HEK293T (cell line): ENCODE results near the gene FAM135A.

ENCODE experiments used
- CTCF ChIA-PET: fragments of 350-600 bp; formaldehyde crosslinking; extraction: SDS; loops from one replicate; lab custom pipeline; 2021; ENCODE audit warnings: antibody characterized with exemption, inconsistent platforms; lab: Yijun Ruan, JAX
- POLR2A ChIA-PET: fragments of 350-600 bp; formaldehyde crosslinking; extraction: SDS; loops from one replicate; lab custom pipeline; 2020; ENCODE audit warnings: antibody characterized with exemption, inconsistent platforms; lab: Yijun Ruan, JAX
- DNase-seq: peaks from one replicate; pipeline ENCODE4 v3.0.0; 2012; ENCODE audit warnings: mixed read lengths; ENCODE audit errors: extremely low spot score
- ARNT ChIP-seq: fragments of 450-650 bp; IDR thresholded peaks from 2 replicates; pipeline ENCODE4 v1.6.1; 2017; ENCODE audit warnings: mild to moderate bottlenecking
- BHLHE40 ChIP-seq: fragments of 450-650 bp; IDR thresholded peaks from 2 replicates; pipeline ENCODE4 v1.6.1; 2016; ENCODE audit warnings: mild to moderate bottlenecking, moderate library complexity, borderline replicate concordance
- CTBP1 ChIP-seq: fragments of 450-650 bp; IDR thresholded peaks from 2 replicates; pipeline ENCODE4 v1.6.1; 2016; ENCODE audit warnings: borderline replicate concordance
- ELF4 ChIP-seq: fragments of 450-650 bp; IDR thresholded peaks from 2 replicates; pipeline ENCODE4 v1.6.1; 2017; ENCODE audit warnings: antibody characterized with exemption
- FOXA1 ChIP-seq: fragments of 450-650 bp; IDR thresholded peaks from 2 replicates; pipeline ENCODE4 v1.6.1; 2016; ENCODE audit warnings: mild to moderate bottlenecking
- FOXK2 ChIP-seq: fragments of 450-650 bp; IDR thresholded peaks from 2 replicates; pipeline ENCODE4 v1.6.1; 2016; ENCODE audit warnings: mild to moderate bottlenecking
- FOXM1 ChIP-seq: fragments of 450-650 bp; IDR thresholded peaks from 2 replicates; pipeline ENCODE4 v1.6.1; 2017; ENCODE audit warnings: mild to moderate bottlenecking, borderline replicate concordance
- HDGF ChIP-seq: fragments of 450-650 bp; IDR thresholded peaks from 2 replicates; pipeline ENCODE4 v1.6.1; 2017; ENCODE audit warnings: antibody characterized with exemption, borderline replicate concordance
- L3MBTL2 ChIP-seq: fragments of 450-650 bp; conservative IDR thresholded peaks from 2 replicates; pipeline ENCODE4 v1.6.1; 2016; ENCODE audit warnings: mild to moderate bottlenecking
- LEF1 ChIP-seq: fragments of 450-650 bp; IDR thresholded peaks from 2 replicates; pipeline ENCODE4 v1.6.1; 2017; ENCODE audit warnings: mild to moderate bottlenecking, borderline replicate concordance
- NFRKB ChIP-seq: fragments of 450-650 bp; IDR thresholded peaks from 2 replicates; pipeline ENCODE4 v1.6.1; 2016; ENCODE audit warnings: mild to moderate bottlenecking, moderate library complexity
- SP1 ChIP-seq: fragments of 450-650 bp; IDR thresholded peaks from 2 replicates; pipeline ENCODE4 v1.6.1; 2017
- SUZ12 ChIP-seq: fragments of 450-650 bp; IDR thresholded peaks from 2 replicates; pipeline ENCODE4 v1.6.1; 2016; ENCODE audit warnings: mild to moderate bottlenecking
- TARDBP ChIP-seq: fragments of 450-650 bp; IDR thresholded peaks from 2 replicates; pipeline ENCODE4 v1.6.1; 2016
- ZNF384 ChIP-seq: fragments of 450-650 bp; IDR thresholded peaks from 2 replicates; pipeline ENCODE4 v1.6.1; 2016
- TF ChIP-seq, protein P1 (sequence below): fragments of 450-650 bp; IDR thresholded peaks from 2 replicates; pipeline ENCODE4 v1.6.1; 2016

FAM135A gene

DNA sequence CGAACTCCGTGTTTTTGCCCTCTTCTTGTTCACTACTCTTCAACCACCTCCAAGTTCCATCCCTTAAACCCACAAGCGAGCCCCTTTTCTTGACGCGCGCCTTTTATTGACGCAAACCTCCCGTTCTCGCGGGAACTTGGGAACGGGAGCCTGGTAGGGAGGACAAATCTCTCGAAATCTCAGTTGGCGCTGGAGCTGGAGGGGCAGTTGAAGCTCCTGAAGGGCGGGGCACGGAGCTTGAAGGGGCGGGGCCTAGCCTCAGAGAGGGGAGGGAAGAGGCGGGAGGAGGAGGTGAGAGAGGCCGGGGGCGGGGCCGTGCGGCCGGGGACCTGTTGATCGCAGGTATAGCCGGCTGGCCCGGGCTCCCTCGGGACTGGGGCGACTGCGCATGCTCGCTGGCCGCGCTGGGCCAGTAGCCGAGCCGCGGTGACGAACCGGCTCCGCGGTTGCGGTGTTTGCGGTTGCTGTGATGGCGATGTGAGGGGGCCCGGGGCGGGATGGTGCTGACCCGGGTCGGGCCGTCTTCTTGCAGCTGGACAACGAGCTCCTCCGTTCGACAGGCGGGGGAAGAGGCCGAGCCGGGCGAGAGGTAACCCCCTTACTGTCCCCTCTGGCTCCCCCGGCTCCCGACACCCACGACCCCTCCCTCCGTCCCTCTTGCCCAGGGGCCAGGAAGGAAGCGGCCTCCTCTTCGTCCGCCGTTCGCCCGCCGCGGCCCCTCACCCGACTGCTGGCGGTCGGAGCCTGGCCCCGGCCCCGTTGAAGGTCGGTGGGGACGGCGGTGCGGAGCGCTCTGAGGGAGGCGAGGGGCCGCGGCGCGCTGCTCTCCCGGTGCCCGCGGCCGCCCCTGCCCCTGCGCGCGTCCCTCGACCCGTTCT, at the start of gene FAM135A:
TSS of gene FAM135A (plus strand) at position 395 of the 878 bp plus-strand sequence. CDS start 14,835 bp downstream, outside the sequence.
- TF ChIP-seq LEF1 (peak; percentile 43; the same call in 1 of the 2 replicates), SP1 (peak; percentile 68; the same call in 1 of the 2 replicates), CTBP1 (no peak), TARDBP (no peak), FOXA1 (no peak), L3MBTL2 (peak; percentile 83; the same call in 1 of the 2 replicates), HDGF (no peak), ARNT (no peak), SUZ12 (no peak), FOXK2 (no peak), NFRKB (0 out of 2 replicates have a peak, but pooled peaks have one; percentile 49), BHLHE40 (no peak), ELF4 (peak; percentile 75; the same call in 1 of the 2 replicates), ZNF384 (no peak), FOXM1 (no peak)
- TF ChIP-seq, protein P1, sequence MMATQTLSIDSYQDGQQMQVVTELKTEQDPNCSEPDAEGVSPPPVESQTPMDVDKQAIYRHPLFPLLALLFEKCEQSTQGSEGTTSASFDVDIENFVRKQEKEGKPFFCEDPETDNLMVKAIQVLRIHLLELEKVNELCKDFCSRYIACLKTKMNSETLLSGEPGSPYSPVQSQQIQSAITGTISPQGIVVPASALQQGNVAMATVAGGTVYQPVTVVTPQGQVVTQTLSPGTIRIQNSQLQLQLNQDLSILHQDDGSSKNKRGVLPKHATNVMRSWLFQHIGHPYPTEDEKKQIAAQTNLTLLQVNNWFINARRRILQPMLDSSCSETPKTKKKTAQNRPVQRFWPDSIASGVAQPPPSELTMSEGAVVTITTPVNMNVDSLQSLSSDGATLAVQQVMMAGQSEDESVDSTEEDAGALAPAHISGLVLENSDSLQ, result peak; percentile 22; the same call in 1 of the 2 replicates
- ChIA-PET POLR2A (interaction anchor here (0.6 to 1.5 kb wide), 28 partner anchors 8 to 347 kb away, joined by 3 to 13 read pairs (median 4); no protein-coding TSS in a partner anchor), CTCF (interaction anchor here (0.6 to 0.9 kb wide), 2 partner anchors 103 to 646 kb away, joined by 3 to 4 read pairs; no protein-coding TSS in a partner anchor)
- DNase-seq, result peak; percentile 96

DNA sequence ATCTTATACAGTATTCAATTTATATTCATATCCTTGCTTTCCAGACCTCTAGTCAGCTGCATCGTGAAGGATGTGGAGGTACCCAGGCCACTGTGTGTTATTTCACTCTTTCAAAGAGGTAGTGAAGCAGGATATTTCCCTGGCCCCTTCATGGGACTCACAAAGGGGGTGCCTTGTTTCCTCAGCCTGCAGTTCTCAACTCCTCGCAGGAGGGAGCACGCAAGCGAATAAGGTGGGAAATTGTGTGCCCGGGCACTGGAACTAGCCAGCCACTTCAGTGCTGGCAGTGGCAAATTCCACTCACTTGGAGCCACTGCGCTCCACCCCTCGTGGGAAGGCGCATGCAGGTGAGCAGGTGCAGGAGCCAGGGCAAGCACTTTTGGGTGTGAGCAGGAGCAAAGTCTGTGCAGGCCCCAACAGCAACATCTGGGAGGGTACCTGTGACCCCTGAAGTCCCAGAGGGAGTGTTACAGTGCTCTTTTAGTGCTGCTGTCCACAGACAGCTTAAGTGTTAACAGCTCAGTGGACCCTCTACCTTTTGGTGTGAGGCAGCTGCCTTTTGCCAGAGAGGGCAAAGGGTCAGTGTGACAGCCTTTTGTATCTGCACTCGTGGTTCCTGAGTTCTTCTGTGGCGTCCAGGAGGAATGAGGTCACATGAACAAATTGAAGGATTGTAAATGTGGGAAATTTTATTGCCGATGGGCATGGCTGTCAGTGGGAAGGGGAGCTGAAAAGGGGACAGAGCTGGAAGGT, 49.4 kb upstream of the FAM135A start:
- no peak for DNase-seq
- ChIA-PET CTCF (interaction anchor here (0.6 to 1.2 kb wide), 2 partner anchors 54 to 329 kb away, joined by 4 to 6 read pairs; no protein-coding TSS in a partner anchor), POLR2A (no interaction called here)
- TF ChIP-seq L3MBTL2, result no peak
- TF ChIP-seq NFRKB, result no peak
- no peak for TF ChIP-seq ZNF384
- TF ChIP-seq TARDBP, result no peak
- no peak for TF ChIP-seq FOXA1
- TF ChIP-seq FOXM1, result no peak
- no peak for TF ChIP-seq SUZ12

DNA sequence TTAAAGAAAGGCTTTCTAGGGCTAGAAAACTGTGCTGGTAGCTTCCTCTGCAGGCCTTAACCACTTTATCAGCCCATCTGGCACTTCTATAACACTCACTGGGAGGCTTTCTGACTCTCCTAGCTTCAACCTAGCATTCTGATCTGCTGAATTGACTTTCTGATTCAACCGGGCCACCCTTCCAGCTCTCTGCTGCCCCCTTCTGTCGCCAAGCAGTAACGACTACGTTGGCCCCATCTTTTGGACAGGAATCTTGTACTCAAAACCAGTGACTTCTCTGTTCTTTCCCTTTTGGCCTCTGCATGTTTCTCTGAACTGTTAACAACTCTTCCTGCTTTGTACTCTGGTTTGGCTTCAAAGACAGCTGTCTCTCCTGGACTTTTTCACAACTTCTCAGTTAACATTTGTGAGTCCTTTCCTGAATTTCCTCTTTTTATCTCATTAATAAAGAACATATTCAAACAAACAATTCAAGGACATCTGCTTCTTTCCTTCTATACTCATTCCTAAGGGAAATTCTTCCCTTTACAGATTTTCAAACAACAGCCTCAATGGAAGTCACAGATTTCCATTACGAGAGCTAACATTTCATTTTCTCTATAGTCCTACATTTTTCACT, 43.9 kb upstream of the FAM135A start:
- peak; percentile 74 for DNase-seq
- POLR2A ChIA-PET, result interaction anchor here (1.0 kb wide), 1 partner anchor 43 kb away, joined by 8 read pairs; the partner anchor contains the start of gene FAM135A
- TF ChIP-seq FOXA1, result no peak
- no peak for TF ChIP-seq LEF1
- TF ChIP-seq NFRKB, result no peak
- no peak for TF ChIP-seq HDGF
- TF ChIP-seq L3MBTL2, result no peak
- no peak for TF ChIP-seq CTBP1
- TF ChIP-seq ZNF384, result no peak
- no peak for TF ChIP-seq ELF4
- TF ChIP-seq BHLHE40, result no peak
- TF ChIP-seq SP1, result no peak
- no peak for TF ChIP-seq SUZ12
- TF ChIP-seq ARNT, result no peak
- TF ChIP-seq FOXK2, result no peak
- no peak for TF ChIP-seq FOXM1
- TF ChIP-seq, protein P1, result no peak
- CTCF ChIA-PET, result interaction anchor here (0.6 to 6.4 kb wide), 17 partner anchors 10 to 457 kb away, joined by 3 to 64 read pairs (median 5); partner anchors contain the start of gene COL9A1

DNA sequence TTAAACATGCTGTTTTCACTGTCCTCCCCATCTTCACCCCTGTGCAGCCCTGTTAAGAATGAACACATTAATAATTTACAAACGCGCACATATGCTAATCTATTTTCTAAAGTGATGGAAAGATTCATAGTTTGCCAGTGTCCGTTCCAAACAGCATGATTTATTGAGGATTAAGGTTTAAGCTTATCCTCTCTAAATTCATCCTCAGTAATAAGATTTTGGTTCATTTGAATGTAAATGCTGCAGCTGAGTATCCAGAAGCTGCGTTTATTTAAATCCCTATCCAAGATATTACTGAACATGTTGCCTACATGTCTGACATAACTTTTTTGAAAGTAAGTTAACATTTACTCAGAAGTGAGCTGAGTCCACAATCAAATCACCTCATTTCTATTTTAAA, 42.8 kb upstream of the FAM135A start:
- POLR2A ChIA-PET, result interaction anchor here (2.4 kb wide), 1 partner anchor 43 kb away, joined by 13 read pairs; the partner anchor contains the start of gene FAM135A
- CTCF ChIA-PET, result interaction anchor here (1.0 to 6.4 kb wide), 5 partner anchors 10 to 150 kb away, joined by 3 to 64 read pairs (median 3); no protein-coding TSS in a partner anchor
- TF ChIP-seq FOXA1 (no peak), SP1 (no peak), SUZ12 (no peak), ZNF384 (no peak), LEF1 (no peak), FOXK2 (no peak), ELF4 (no peak), L3MBTL2 (no peak), CTBP1 (no peak), TARDBP (no peak), NFRKB (no peak), ARNT (no peak), BHLHE40 (no peak), FOXM1 (no peak), HDGF (no peak)
- TF ChIP-seq, protein P1, result no peak
- DNase-seq, result no peak
